ENCODE results near the gene VASN.

Gene VASN

DNA sequence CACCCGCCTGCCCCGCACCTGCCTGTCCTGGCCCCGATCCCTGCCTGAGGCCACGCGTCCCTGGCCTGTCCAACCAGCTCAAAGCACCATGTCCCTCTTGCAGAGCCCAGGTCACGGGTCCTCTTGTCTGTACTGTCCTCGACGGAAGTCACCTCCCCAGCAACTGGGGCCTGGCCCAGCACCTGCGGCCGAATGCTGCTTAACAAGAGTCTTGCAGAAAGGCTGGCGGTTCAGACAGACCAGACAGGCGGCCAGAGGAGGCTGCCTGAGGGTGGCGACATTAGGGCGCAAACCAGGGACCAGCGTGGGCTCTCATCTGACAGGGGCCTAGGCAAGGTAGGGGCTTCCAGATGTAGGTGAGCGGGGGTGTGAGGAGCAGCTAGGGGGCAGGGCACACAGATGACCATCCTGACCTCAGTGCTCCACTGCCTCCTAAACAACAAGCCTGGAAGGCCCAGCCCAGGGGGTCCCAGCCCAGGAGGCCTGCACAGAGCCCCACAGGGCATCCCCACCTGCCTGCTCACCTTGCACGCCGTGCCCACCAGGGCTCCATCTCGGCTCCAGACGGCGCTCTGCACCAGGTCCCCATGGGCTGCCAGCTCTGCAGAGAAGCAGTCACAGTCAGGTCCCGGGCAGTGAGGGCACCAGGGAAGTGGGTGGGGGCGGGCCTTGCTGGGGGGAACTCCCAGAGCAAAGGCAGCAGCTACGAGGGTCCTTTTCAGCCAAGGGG, 33.5 kb downstream of the VASN start:
- no peak for DNase-seq

- no peak for DNase-seq
Observed at GRCh38 chr16:4407543-4408322, 36.1 kb downstream of the VASN start.

- no peak for DNase-seq
Observed at GRCh38 chr16:4408323-4408690, 36.7 kb downstream of the VASN start.

DNA sequence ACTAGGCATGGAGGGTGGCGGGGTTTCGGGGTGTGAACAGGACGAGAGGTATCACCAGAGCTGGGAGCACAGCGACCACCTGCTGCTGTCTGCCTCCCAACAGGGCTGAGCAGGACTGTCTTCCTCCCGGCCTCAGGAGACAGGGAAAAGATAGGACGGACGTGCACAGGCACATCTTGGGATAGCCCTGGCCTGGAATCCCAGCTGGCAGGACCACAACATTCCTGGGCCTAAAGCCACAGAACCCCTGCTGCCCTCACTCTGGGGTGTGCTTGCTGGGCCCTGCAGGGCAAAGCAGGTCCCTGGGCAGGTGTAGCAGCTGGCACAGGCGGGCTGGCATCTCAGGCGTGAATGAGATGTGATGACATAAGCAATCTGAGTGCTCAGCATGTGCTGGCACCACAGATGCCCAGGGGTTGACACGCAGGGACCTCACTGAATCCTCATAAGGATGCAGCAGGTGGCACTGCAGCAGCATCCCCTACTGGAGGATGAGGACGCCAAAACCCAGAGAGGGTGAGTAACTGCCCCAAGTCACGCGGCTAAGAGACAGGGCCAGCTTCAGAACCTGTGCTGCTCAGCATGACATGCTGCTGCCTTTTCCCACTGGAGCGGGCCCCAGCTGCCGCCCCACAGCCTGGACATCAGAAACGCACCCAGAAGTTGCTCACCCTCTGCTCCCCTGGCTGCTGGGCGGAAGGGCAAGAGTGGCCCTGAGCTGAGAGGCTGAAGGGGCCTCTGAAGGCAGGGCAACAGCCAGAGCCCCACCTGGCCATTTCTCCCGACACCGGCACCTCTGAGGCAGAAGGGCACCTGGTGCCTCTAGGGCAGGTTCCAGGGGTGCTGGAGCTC, 37.7 kb downstream of the VASN start:
- no peak for DNase-seq

GRCh38 chr16:4410335-4411075, 38.9 kb downstream of the VASN start:
- DNase-seq = no peak

GRCh38 chr16:4411684-4412083, 40.0 kb downstream of the VASN start:
- no peak for DNase-seq

- DNase-seq = no peak
Observed at GRCh38 chr16:4412159-4412558, 40.5 kb downstream of the VASN start.

GRCh38 chr16:4412854-4413253, 41.2 kb downstream of the VASN start:
- DNase-seq = no peak

GRCh38 chr16:4414187-4414917, 42.7 kb downstream of the VASN start:
- DNase-seq = no peak

DNA sequence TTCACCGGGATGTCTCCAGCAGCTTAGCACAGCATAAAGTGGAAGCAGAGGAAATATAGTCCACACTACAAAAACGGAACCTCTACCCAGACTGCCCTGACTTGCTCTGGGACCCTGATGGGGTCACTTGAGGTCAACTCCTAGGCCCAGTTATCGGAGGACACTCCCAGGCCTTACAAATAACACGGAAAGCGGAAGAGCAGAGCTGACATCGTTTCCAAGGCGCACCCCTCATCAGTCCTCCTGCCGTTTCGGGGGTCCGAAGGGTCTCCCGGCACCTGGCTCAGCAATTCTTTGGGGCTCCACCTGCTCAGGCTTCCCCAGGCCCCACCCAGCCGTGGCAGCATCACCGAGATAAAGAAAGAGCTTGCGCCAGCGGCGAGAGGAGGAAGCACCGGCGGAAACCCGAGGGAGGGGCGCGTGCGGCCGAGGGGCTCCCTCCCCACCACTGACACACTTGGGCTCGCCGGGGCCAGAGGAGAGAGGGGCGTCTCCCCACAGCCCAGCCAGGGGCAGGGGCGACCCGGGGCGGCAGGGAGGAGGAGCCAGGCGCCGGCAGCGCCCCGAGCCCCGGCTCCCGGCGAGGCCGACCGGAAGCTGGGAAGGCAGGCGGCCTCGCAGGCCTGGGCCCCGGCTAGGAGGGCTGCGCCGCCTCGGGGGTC, 44.0 kb downstream of the VASN start:
- DNase-seq = no peak

DNA sequence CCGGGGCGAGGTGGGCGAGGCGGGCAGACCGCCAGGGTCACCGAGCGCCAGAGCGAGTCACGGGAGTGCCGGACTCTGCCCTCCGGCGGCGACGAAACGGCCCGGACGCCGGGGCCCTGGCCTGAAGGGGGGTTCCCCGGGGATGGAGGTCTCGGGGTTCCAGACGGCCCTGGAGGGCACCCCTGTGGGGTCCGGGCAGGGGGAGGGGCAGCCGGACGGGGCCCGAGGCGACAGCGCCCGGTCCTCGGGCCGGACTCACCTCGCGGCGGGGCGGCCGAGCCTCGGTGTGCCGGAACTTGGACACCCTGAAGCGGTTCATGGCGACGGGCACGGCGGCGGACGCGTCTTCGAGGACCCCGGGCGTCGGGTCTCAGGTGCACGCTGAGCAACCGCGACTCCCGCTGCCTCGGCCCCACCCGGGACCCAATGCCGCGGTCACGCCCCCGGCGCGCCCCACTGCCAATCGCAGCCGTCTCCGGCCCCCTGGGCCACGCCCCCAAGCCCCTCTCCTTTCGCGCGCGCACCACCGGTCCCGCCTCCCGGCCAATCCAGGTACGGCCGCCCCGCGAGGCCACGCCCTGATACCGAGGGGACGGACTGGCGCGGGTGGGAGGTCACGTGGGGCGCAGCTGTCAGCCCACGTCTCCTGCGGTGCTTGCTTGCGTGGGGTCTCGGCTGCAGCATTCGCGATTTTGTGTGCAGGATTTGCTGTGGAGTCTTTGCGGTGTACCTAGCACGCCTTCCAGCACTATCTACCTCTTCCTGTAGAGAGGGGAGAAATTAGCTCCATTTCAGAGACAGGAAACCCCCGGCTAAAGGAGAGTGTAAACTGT, 44.8 kb downstream of the VASN start, which contains the start of gene CORO7:
Gene CORO7, minus strand, starts transcription at position 397 of the 833 bp plus-strand sequence. Its CDS starts 78 bp downstream, at position 319.
- DNase-seq = peak; percentile 46

- DNase-seq = no peak
Observed at GRCh38 chr16:4419402-4419959, 47.8 kb downstream of the VASN start.

DNA sequence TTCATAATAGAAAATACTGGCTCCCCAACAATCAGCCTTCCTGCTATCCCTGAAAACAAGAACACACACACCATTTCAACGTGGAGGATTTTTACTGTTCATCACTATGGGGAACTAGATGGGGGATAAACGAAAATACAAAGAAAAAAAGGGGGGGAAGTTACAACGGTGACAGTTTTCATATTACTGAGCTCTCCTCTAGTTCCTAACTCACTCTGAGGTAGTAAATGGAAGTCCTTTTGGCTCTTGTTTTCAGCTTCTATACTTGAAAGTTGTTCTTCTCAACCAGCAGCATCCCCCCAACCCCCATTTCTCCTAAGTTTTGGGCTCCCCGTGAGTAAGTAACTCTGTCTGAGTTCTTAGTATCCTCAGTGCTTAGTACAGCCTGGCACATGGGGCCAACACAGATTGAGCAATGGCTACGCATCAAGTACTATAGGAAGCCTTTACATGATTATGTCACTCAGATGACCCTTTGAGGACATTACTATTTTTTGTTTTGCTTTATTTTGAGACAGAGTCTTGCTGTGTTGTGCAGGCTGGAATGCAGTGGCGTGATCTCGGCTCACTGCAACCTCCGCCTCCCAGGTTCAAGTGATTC, 49.0 kb downstream of the VASN start:
- DNase-seq = no peak

GRCh38 chr16:4425378-4426020, 53.9 kb downstream of the VASN start, which contains the start of gene DNAJA3:
Gene DNAJA3 (plus strand): TSS chr16:4425868. CDS start chr16:4425882, 14 bp downstream.
- DNase-seq = peak; percentile 79

- no peak for DNase-seq
Observed at GRCh38 chr16:4426021-4426684, 54.5 kb downstream of the VASN start.

- no peak for DNase-seq
Observed at GRCh38 chr16:4426722-4427372, 55.2 kb downstream of the VASN start.

GRCh38 chr16:4428500-4428899, 56.9 kb downstream of the VASN start:
- DNase-seq = no peak

DNA sequence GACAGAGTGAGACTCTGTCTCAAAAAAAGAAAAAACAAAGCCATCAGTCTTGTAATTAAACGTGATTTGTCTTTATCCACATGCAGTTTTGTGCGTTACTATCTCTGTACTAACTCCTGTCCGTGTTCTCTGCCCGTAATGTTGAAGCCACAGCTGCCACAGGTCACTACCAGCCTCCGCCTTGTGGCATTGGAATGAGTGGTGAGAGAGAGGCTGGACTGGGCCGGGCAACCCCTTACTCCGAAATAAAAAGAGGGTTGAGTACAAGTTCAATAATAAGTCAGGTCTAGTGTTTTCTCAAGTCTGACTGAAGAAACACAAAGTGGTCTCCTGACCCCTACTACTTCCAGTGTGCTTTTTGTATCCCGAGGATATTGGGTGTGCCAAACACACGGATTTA, 59.4 kb downstream of the VASN start:
- DNase-seq = no peak

Data from NCI-H2081 treated with DMSO at 0.1 percent for 48 hours (cell line).